Panc1 (cell line): ENCODE data around the gene ARID5B. TPM values are rescaled to one million over a fixed set of nuclear protein-coding genes. Genes with fewer than 3 reads are reported as not detected.

Experiments
- ATAC-seq: fragments of 200-7000 bp; cut with Tn5 transposase; 2 replicates; pipeline ENCODE4 v1.9.1; 2020; ENCODE audit warnings: mild to moderate bottlenecking, moderate library complexity
- BruUV-seq: library from RNA; stranded (reverse); fragments of 400-500 nt; replicated peaks from 2 replicates; lab custom pipeline; 2021; lab: Mats Ljungman, UMichigan
- CTCF ChIA-PET: fragments of 300-600 bp; sonication (Branson Sonifier 250); formaldehyde crosslinking; loops from one replicate; lab custom pipeline; 2022; ENCODE audit warnings: antibody characterized with exemption; lab: Charles Lee
- POLR2A ChIA-PET: fragments of 300-600 bp; sonication (Branson Sonifier 250); formaldehyde crosslinking; loops from one replicate; lab custom pipeline; 2022; ENCODE audit warnings: antibody characterized with exemption; lab: Charles Lee
- DNase-seq: peaks from one replicate; pipeline ENCODE4 v3.0.0-alpha.2; 2010; ENCODE audit warnings: low read depth, low spot score
- H3K27ac ChIP-seq: 2 replicates; pipeline ENCODE4 v1.5.1; 2011; ENCODE audit warnings: mild to moderate bottlenecking, low read length, inconsistent platforms
- H3K27me3 ChIP-seq: fragments of 200-500 bp; sonication (Bioruptor generic); 2 replicates; pipeline ENCODE4 v1.6.0; 2014; ENCODE audit warnings: low read length, inconsistent platforms; ENCODE audit not compliant: control insufficient read depth, insufficient read depth
- H3K36me3 ChIP-seq: fragments of 200-500 bp; sonication (Bioruptor generic); 2 replicates; pipeline ENCODE4 v1.5.1; 2014; ENCODE audit warnings: inconsistent platforms, mild to moderate bottlenecking, low read length, moderate library complexity; ENCODE audit not compliant: control insufficient read depth, insufficient read depth
- H3K4me1 ChIP-seq: 2 replicates; pipeline ENCODE4 v1.5.1; 2011; ENCODE audit warnings: inconsistent platforms, mild to moderate bottlenecking, low read length, moderate library complexity; ENCODE audit not compliant: control insufficient read depth, insufficient read depth
- H3K4me3 ChIP-seq, 2 experiments: 2 replicates each; pipeline ENCODE4 v1.5.1; 2011 to 2012; ENCODE audit warnings: low read depth in 2 of 2, low read length in 2 of 2, mild to moderate bottlenecking in 2 of 2, inconsistent platforms in 1 of 2, moderate library complexity in 1 of 2
- H3K9me3 ChIP-seq: fragments of 200-500 bp; sonication (Bioruptor generic); 2 replicates; pipeline ENCODE4 v1.5.1; 2014; ENCODE audit warnings: low read depth, mild to moderate bottlenecking, inconsistent platforms, low read length, moderate library complexity; ENCODE audit not compliant: control insufficient read depth, insufficient read depth
- POLR2AphosphoS5 ChIP-seq: IDR thresholded peaks from 2 replicates; pipeline ENCODE4 v1.6.1; 2012; ENCODE audit warnings: mild to moderate bottlenecking, low read depth, low read length, moderate library complexity
- SIN3A ChIP-seq: IDR thresholded peaks from 2 replicates; pipeline ENCODE4 v1.6.1; 2012; ENCODE audit warnings: low read depth, mild to moderate bottlenecking, low read length, moderate library complexity, borderline replicate concordance; ENCODE audit not compliant: insufficient read depth
- TCF7L2 ChIP-seq: IDR thresholded peaks from 2 replicates; pipeline ENCODE4 v1.6.1; 2011; ENCODE audit warnings: mild to moderate bottlenecking, low read depth, low read length, inconsistent platforms
- in situ Hi-C: cut with HindIII; loops from 2 replicates; pipeline ENCODE4 v1.10.0; 2016; ENCODE audit warnings: low sequenced_read_pairs, low pct_unique_long_range_greater_than_20kb
- intact Hi-C: fragments of 100-400 bp; cut with micrococcal nuclease; formaldehyde crosslinking; loops from one replicate; pipeline ENCODE4 v1.10.0; 2022; ENCODE audit not compliant: unreplicated experiment
- total RNA-seq: library from RNA; stranded (reverse); gene quantifications from one replicate; pipeline ENCODE4 v1.2.1, GENCODE V29; 2021; ENCODE audit not compliant: unreplicated experiment
- TF ChIP-seq, protein P1 (sequence below): fragments of 450-650 bp; IDR thresholded peaks from 2 replicates; pipeline ENCODE4 v1.5.1; 2017; ENCODE audit warnings: mild to moderate bottlenecking
- TF ChIP-seq, protein P2 (sequence below), 2 experiments: IDR thresholded peaks; 2 replicates each; pipeline ENCODE4 v1.6.1; 2011 to 2012; ENCODE audit warnings: low read depth in 2 of 2, control low read depth in 1 of 2, low read length in 1 of 2, mild to moderate bottlenecking in 1 of 2, moderate library complexity in 1 of 2; ENCODE audit not compliant: insufficient read depth in 1 of 2

Gene ARID5B
- total RNA-seq, 1 experiment from 2014 or later, result 22.7 TPM

DNA sequence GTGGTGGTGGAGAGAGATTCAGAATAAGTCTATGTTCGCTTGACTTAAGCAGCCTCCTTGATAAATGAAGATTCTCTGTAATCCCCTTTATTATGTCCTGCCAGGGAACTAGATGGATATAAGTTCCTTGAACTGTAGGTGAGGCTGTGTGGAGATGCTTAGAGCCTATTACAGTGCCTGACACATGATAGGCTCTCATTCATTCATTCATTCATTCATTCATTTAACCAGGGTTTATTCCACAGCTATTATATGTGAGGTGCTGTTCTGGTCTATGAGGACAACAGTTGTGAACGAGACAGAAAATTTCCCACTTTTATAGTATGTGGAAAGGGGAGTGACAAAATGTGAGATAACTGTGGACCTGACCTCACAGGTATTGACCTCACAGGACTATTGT is 105.6 kb downstream of the ARID5B start:
- ChIA-PET CTCF (interaction anchor here (0.6 kb wide), 1 partner anchor 736 kb away, joined by 6 read pairs; no protein-coding TSS in a partner anchor), POLR2A (interaction anchor here (0.6 kb wide), 1 partner anchor 8 kb away, joined by 4 read pairs; no protein-coding TSS in a partner anchor)
- BruUV-seq, result no TSS peak
- TF ChIP-seq POLR2AphosphoS5 (no peak), TCF7L2 (no peak), SIN3A (no peak)
- TF ChIP-seq, protein P1, sequence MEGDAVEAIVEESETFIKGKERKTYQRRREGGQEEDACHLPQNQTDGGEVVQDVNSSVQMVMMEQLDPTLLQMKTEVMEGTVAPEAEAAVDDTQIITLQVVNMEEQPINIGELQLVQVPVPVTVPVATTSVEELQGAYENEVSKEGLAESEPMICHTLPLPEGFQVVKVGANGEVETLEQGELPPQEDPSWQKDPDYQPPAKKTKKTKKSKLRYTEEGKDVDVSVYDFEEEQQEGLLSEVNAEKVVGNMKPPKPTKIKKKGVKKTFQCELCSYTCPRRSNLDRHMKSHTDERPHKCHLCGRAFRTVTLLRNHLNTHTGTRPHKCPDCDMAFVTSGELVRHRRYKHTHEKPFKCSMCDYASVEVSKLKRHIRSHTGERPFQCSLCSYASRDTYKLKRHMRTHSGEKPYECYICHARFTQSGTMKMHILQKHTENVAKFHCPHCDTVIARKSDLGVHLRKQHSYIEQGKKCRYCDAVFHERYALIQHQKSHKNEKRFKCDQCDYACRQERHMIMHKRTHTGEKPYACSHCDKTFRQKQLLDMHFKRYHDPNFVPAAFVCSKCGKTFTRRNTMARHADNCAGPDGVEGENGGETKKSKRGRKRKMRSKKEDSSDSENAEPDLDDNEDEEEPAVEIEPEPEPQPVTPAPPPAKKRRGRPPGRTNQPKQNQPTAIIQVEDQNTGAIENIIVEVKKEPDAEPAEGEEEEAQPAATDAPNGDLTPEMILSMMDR, result no peak
- TF ChIP-seq, protein P2, sequence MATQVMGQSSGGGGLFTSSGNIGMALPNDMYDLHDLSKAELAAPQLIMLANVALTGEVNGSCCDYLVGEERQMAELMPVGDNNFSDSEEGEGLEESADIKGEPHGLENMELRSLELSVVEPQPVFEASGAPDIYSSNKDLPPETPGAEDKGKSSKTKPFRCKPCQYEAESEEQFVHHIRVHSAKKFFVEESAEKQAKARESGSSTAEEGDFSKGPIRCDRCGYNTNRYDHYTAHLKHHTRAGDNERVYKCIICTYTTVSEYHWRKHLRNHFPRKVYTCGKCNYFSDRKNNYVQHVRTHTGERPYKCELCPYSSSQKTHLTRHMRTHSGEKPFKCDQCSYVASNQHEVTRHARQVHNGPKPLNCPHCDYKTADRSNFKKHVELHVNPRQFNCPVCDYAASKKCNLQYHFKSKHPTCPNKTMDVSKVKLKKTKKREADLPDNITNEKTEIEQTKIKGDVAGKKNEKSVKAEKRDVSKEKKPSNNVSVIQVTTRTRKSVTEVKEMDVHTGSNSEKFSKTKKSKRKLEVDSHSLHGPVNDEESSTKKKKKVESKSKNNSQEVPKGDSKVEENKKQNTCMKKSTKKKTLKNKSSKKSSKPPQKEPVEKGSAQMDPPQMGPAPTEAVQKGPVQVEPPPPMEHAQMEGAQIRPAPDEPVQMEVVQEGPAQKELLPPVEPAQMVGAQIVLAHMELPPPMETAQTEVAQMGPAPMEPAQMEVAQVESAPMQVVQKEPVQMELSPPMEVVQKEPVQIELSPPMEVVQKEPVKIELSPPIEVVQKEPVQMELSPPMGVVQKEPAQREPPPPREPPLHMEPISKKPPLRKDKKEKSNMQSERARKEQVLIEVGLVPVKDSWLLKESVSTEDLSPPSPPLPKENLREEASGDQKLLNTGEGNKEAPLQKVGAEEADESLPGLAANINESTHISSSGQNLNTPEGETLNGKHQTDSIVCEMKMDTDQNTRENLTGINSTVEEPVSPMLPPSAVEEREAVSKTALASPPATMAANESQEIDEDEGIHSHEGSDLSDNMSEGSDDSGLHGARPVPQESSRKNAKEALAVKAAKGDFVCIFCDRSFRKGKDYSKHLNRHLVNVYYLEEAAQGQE (IDR thresholded peaks at IDR 0.05; ENCODE audit: insufficient read depth in 1 of 2, low read depth in 2 of 2, low read length in 1 of 2), result no peak
- intact Hi-C loops (no loop called here), in situ Hi-C loops (no loop called here)
- no peaks in the 10 kb centered on the region for H3K9me3 ChIP-seq
- H3K4me3 ChIP-seq, result no peak overlapping the region
- no peak overlapping the region for H3K27ac ChIP-seq
- H3K4me1 ChIP-seq, result peaks cover 12% of the 10 kb centered on the region; the same call in 1 of the 2 replicates
- no peaks in the 10 kb centered on the region for H3K36me3 ChIP-seq
- ATAC-seq, result no peak
- no peak for DNase-seq
- H3K27me3 ChIP-seq, result no peaks in the 10 kb centered on the region

DNA sequence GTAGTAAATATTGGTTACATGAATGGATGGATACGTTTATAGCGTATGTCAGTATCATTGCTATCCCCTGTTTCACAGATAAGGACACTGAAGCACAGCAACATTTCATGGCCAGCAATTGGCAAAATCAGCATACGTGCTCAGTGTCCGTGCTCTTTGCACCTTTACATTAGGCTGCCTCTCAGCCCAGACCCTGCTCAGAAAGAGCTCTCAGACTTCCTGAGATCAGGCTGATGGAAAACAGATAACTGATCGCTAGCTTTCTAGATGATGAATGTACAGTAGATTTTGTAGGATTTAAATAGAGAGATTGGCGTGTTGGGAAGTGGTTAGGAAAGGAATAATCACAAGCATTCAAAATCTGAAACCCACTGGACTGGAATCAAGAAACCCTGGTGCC is 106.7 kb downstream of the ARID5B start:
- DNase-seq, result no peak
- no TSS peak for BruUV-seq
- TF ChIP-seq, protein P1, result no peak
- no peak for TF ChIP-seq POLR2AphosphoS5
- TF ChIP-seq SIN3A, result no peak
- TF ChIP-seq, protein P2 (IDR thresholded peaks at IDR 0.05; ENCODE audit: insufficient read depth in 1 of 2, low read depth in 2 of 2, low read length in 1 of 2), result no peak
- no peak for TF ChIP-seq TCF7L2
- intact Hi-C loops (no loop called here), in situ Hi-C loops (no loop called here)
- Histone ChIP-seq H3K27me3 (no peaks in the 10 kb centered on the region), H3K4me1 (peaks cover 12% of the 10 kb centered on the region; the same call in 1 of the 2 replicates), H3K36me3 (no peaks in the 10 kb centered on the region), H3K9me3 (no peaks in the 10 kb centered on the region), H3K27ac (peak overlapping the region; percentile 11; the same call in 1 of the 2 replicates), H3K4me3 (no peak overlapping the region)
- ChIA-PET CTCF (no interaction called here), POLR2A (no interaction called here)
- ATAC-seq, result no peak
